K562 (cell line): ENCODE results near the gene LYPD5. TPM values are rescaled to one million over a fixed set of nuclear protein-coding genes. Genes with fewer than 3 reads are reported as not detected.

ENCODE experiments used
- HNRNPH1 ChIP-seq: fragments of 200-400 bp; formaldehyde crosslinking; optimal IDR thresholded peaks from 2 replicates; pipeline ENCODE3; 2017; ENCODE audit warnings: low read depth, mild to moderate bottlenecking, low read length, moderate library complexity
- HNRNPL ChIP-seq: fragments of 200-400 bp; formaldehyde crosslinking; IDR thresholded peaks from 2 replicates; pipeline ENCODE4 v1.6.1; 2017; ENCODE audit warnings: low read depth, mild to moderate bottlenecking, low read length
- KDM1A ChIP-seq, 2 experiments: fragments of 450-650 bp; IDR thresholded peaks; 2 replicates each; pipeline ENCODE4 v1.6.1; 2016; ENCODE audit warnings: mild to moderate bottlenecking in 2 of 2
- KDM2B ChIP-seq: fragments of 250-450 bp; sonication (Bioruptor Pico); IDR thresholded peaks from 2 replicates; pipeline ENCODE4 v1.8.0; 2021; ENCODE audit warnings: mild to moderate bottlenecking, moderate library complexity
- MIER1 ChIP-seq: fragments of 450-650 bp; IDR thresholded peaks from 2 replicates; pipeline ENCODE4 v1.6.1; 2016; ENCODE audit warnings: antibody characterized with exemption, mild to moderate bottlenecking, low read depth
- NFXL1 ChIP-seq: fragments of 450-650 bp; formaldehyde crosslinking; IDR thresholded peaks from 2 replicates; pipeline ENCODE4 v1.4.0; 2021; ENCODE audit warnings: mild to moderate bottlenecking
- NR2C2 ChIP-seq, 2 experiments: fragments of 200-800 bp in 1 of 2; sonication (Bioruptor generic) in 1 of 2; sonication (generic) in 1 of 2; formaldehyde crosslinking in 1 of 2; IDR thresholded peaks; 2 replicates each; pipeline versions ENCODE4 v1.6.1 to v1.8.0; 2016 to 2022; ENCODE audit warnings: mild to moderate bottlenecking in 1 of 2, missing compliant biosample characterization in 1 of 2, missing genetic modification characterization in 1 of 2, missing genetic modification reagents in 1 of 2
- SMC3 ChIP-seq: conservative IDR thresholded peaks from 2 replicates; pipeline ENCODE4 v1.6.1; 2011; ENCODE audit warnings: low read depth, low read length, improper control_type of control experiment; ENCODE audit not compliant: insufficient read depth
- SREBF1 ChIP-seq: fragments of 150-350 bp; IDR thresholded peaks from 2 replicates; pipeline ENCODE4 v1.6.1; 2014; ENCODE audit warnings: antibody characterized with exemption, low read depth, low read length, borderline replicate concordance
- SRSF1 ChIP-seq: fragments of 200-400 bp; formaldehyde crosslinking; IDR thresholded peaks from 2 replicates; pipeline ENCODE4 v1.6.1; 2017; ENCODE audit warnings: mild to moderate bottlenecking, low read depth, low read length, moderate library complexity
- XRCC3 ChIP-seq: fragments of 450-650 bp; IDR thresholded peaks from 2 replicates; pipeline ENCODE4 v1.6.1; 2017; ENCODE audit warnings: mild to moderate bottlenecking, moderate library complexity
- ZBTB34 ChIP-seq: fragments of 250-450 bp; sonication (Bioruptor Pico); IDR thresholded peaks from 2 replicates; pipeline ENCODE4 v1.8.0; 2021; ENCODE audit warnings: mild to moderate bottlenecking, moderate library complexity
- ZKSCAN1 ChIP-seq: fragments of 150-350 bp; IDR thresholded peaks from 2 replicates; pipeline ENCODE4 v1.6.1; 2016; ENCODE audit warnings: low read depth, low read length
- ZNF41 ChIP-seq: fragments of 250-450 bp; sonication (Bioruptor Pico); conservative IDR thresholded peaks from 2 replicates; pipeline ENCODE4 v1.4.0; 2020; ENCODE audit warnings: mild to moderate bottlenecking
- ZNF57 ChIP-seq: fragments of 450-650 bp; formaldehyde crosslinking; IDR thresholded peaks from 2 replicates; pipeline ENCODE4 v1.4.0; 2020; ENCODE audit warnings: mild to moderate bottlenecking, moderate library complexity
- ZNF707 ChIP-seq: fragments of 250-450 bp; sonication (Bioruptor Pico); conservative IDR thresholded peaks from 2 replicates; pipeline ENCODE4 v1.8.0; 2022; ENCODE audit warnings: inconsistent platforms, mild to moderate bottlenecking, moderate library complexity
- ZNF740 ChIP-seq, 3 experiments: fragments of 200-800 bp in 1 of 3; sonication (Bioruptor generic) in 1 of 3; sonication (generic) in 1 of 3; formaldehyde crosslinking in 1 of 3; IDR thresholded peaks; 2 replicates each; pipeline versions ENCODE4 v1.6.1 to v1.8.0; 2016 to 2022; ENCODE audit warnings: mild to moderate bottlenecking in 2 of 3, missing compliant biosample characterization in 2 of 3, missing genetic modification characterization in 2 of 3, missing genetic modification reagents in 1 of 3
- ZNF766 ChIP-seq: fragments of 200-800 bp; sonication (Bioruptor generic); conservative IDR thresholded peaks from 2 replicates; pipeline ENCODE4 v1.6.1; 2016; ENCODE audit warnings: missing genetic modification characterization, missing compliant biosample characterization
- polyA plus RNA-seq, 8 experiments: library from polyadenylated mRNA; depleted of rRNA in 4 of 8; stranded (reverse) in 5 of 8; unstranded in 3 of 8; fragments of >200 nt; fragmentation: Nextera tagmentation in 2 of 8; fragmentation: Illumina TruSeq in 1 of 8; extraction: Ambion mirVana in 2 of 8; extraction: Trizol in 1 of 8; gene quantifications; 2 replicates each; pipeline versions ENCODE4 v1.2.1 to v1.2.3, GENCODE V29; 2011 to 2014; ENCODE audit warnings: inconsistent platforms in 1 of 8, missing spikeins in 1 of 8
- total RNA-seq, 7 experiments: library from RNA; depleted of rRNA in 6 of 7; stranded (reverse); fragments of >200 nt in 6 of 7; fragmentation: Illumina TruSeq in 2 of 7; extraction: Trizol in 2 of 7; gene quantifications; 2 replicates each; pipeline versions ENCODE4 v1.2.1 to v1.2.3, GENCODE V29; 2011 to 2021; ENCODE audit warnings: low replicate concordance in 1 of 7
- TF ChIP-seq, protein P1 (sequence below): fragments of 250-450 bp; sonication (Bioruptor Pico); IDR thresholded peaks from 2 replicates; pipeline ENCODE4 v1.4.0; 2020

Gene LYPD5
- total and polyA plus RNA-seq, 9 of the 15 experiments (the other 6 are each of a cell fraction or from before 2014, with no cell fraction given), result 0.03 to 0.22 (median 0.10) TPM; not detected in 3

DNA sequence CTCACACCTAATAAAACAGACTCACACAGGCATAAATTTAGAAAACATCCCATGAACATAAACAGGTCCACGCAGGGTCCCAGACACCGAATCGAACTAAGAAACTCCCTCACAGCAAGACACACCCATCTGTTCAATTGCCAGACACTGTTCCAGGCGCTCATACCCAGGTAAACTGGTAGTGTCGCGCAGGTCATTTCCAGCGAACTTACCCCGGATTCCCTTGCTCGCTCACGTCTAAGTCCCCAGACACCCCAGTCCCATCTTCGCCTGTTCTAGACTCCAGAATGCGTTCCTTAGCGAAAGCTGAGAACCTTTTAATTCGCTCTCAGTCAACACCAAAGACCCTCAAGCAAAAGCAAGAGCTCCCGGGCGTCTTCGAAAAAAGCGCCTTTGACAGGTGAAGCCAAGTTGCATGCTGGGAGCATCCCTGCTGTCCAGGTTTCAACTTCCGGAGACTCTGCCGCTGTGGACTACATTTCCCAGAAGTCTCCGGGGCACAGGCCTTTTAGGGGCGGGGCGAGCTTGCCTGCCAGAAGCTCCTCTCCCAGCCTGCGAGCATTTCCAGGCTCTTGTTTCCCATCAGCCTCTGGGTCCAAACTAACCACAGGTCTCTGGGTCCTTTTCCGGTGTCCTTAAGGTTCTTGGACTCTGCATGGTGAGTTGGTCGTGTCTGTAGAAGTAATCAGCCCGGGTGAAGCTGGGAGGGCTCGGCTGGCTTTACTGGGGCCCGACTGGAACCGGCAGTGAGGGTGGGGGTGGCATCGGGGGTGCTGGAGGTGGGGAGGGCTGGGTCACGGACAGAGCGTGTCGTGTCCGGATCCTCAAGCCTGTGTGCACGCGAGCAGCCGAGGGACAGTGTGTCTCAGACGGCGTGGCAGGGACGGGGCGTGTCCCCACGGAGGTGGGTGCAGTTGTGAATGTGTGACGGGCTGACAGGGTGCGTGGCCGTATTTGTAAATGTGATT is 24.8 kb upstream of the LYPD5 start, which contains the start of gene ZNF283 (continued):
- TF ChIP-seq, protein P1, sequence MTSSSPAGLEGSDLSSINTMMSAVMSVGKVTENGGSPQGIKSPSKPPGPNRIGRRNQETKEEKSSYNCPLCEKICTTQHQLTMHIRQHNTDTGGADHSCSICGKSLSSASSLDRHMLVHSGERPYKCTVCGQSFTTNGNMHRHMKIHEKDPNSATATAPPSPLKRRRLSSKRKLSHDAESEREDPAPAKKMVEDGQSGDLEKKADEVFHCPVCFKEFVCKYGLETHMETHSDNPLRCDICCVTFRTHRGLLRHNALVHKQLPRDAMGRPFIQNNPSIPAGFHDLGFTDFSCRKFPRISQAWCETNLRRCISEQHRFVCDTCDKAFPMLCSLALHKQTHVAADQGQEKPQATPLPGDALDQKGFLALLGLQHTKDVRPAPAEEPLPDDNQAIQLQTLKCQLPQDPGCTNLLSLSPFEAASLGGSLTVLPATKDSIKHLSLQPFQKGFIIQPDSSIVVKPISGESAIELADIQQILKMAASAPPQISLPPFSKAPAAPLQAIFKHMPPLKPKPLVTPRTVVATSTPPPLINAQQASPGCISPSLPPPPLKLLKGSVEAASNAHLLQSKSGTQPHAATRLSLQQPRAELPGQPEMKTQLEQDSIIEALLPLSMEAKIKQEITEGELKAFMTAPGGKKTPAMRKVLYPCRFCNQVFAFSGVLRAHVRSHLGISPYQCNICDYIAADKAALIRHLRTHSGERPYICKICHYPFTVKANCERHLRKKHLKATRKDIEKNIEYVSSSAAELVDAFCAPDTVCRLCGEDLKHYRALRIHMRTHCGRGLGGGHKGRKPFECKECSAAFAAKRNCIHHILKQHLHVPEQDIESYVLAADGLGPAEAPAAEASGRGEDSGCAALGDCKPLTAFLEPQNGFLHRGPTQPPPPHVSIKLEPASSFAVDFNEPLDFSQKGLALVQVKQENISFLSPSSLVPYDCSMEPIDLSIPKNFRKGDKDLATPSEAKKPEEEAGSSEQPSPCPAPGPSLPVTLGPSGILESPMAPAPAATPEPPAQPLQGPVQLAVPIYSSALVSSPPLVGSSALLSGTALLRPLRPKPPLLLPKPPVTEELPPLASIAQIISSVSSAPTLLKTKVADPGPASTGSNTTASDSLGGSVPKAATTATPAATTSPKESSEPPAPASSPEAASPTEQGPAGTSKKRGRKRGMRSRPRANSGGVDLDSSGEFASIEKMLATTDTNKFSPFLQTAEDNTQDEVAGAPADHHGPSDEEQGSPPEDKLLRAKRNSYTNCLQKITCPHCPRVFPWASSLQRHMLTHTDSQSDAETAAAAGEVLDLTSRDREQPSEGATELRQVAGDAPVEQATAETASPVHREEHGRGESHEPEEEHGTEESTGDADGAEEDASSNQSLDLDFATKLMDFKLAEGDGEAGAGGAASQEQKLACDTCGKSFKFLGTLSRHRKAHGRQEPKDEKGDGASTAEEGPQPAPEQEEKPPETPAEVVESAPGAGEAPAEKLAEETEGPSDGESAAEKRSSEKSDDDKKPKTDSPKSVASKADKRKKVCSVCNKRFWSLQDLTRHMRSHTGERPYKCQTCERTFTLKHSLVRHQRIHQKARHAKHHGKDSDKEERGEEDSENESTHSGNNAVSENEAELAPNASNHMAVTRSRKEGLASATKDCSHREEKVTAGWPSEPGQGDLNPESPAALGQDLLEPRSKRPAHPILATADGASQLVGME (CRISPR knock-in tag), result no peak
- TF ChIP-seq ZNF57 (CRISPR knock-in tag), result no peak
- TF ChIP-seq ZBTB34, result no peak
- TF ChIP-seq ZKSCAN1, result peak; percentile 26; the same call in 1 of the 2 replicates
- no peak for TF ChIP-seq NFXL1 (CRISPR knock-in tag)
- TF ChIP-seq KDM1A (IDR thresholded peaks at IDR 0.05), result no peak
- no peak for TF ChIP-seq XRCC3
- no peak for TF ChIP-seq MIER1
- TF ChIP-seq SMC3, result 0 out of 2 replicates have a peak, but pooled peaks have one; percentile 20
- no peak for TF ChIP-seq HNRNPL
- no peak for TF ChIP-seq ZNF41 (CRISPR knock-in tag)
- no peak for TF ChIP-seq SREBF1
- peak; percentile 57; the same call in 1 of the 2 replicates for TF ChIP-seq ZNF766 (CRISPR knock-in tag)
- TF ChIP-seq SRSF1, result no peak
- no peak for TF ChIP-seq NR2C2 (CRISPR knock-in tag; IDR thresholded peaks at IDR 0.05)
- peak; percentile 83 for TF ChIP-seq NR2C2 (tag; IDR thresholded peaks at IDR 0.05)
- TF ChIP-seq ZNF740 (CRISPR knock-in tag; IDR thresholded peaks at IDR 0.05), result no peak
- no peak for TF ChIP-seq ZNF740 (tag; IDR thresholded peaks at IDR 0.05)
- no peak for TF ChIP-seq KDM2B
- no peak for TF ChIP-seq HNRNPH1
- no peak for TF ChIP-seq ZNF707 (CRISPR knock-in tag)
